A549 treated with RU486 at 1 μM for 4 hours (cell line): ENCODE measurements around the gene LIPA. TPM values are rescaled to one million over a fixed set of nuclear protein-coding genes. Genes with fewer than 3 reads are reported as not detected.

Experiments
- total RNA-seq: library from RNA; stranded (reverse); fragments of 200-300 nt; extraction: Qiagen RNA extraction; gene quantifications from 5 replicates; pipeline ENCODE4 v1.2.3, GENCODE V29; 2022; ENCODE audit warnings: low read depth

LIPA gene
- total RNA-seq = 36.2 to 54.7 TPM (median 47.8 TPM) in 5 replicates

DNA sequence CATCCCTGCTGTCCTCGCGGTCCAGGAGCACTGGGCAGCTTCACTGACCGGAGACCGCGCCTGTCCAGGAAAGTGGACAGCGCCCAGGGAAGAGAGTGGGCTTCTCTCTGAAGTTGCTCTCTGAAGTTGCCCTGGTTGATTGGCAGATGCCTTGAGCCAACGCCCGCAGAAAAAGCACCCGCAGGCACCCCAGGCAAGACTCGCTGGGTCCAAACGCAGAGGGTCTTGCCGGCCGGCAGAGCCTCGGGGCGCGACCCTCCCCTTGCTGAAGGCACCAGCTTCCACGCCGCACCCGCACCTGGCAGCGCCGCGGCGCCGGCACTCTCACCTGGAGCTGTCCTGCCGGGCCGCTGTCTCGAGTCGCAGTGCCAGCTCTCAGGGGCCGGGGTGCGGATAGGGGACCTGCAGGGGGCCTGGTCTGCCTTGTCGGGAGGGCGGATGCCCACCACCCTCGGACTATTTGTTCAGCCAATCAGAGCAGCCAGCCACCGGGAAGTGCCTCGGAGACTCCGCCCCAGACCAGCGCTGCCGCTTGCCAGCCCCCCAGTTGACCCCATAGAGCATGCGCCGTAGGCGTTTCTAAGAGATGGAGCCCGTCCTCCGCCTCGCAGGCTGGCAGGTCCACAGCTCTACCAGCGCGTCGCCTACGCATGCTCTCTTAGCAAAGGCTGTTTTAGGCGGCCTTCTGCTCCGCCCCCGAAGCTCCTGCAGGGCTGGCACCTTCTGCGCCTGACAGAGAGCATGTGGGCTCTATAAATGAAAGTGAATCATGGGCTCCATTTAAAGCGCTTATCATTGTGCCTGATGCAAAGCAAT, at the start of gene LIPA:
LIPA (minus strand) TSS at position 367 of the 816 bp plus-strand sequence. CDS start 4,127 bp downstream, outside the sequence.

GRCh38 chr10:89207181-89207800, 44.3 kb downstream of the LIPA start, which contains the start of gene CH25H:
Gene CH25H (minus strand): TSS chr10:89207317. CDS start chr10:89207292, 25 bp downstream.

Other genes with a start within 250 kb of the LIPA start
- 0.09 to 0.13 TPM in 2 of 5 replicates, not detected in the others for gene CH25H, start 44.5 kb downstream of the LIPA start, total RNA-seq
- 2.5 to 4.8 TPM (median 3.6 TPM) in 5 replicates for gene IFIT2, start 50.3 kb upstream of the LIPA start, total RNA-seq
- gene IFIT3, start 76.2 kb upstream of the LIPA start, total RNA-seq = 4.9 to 8.8 TPM (median 6.9 TPM) in 5 replicates
- gene IFIT1B, start 126.3 kb upstream of the LIPA start, total RNA-seq = not detected in 5 replicates
- 4.3 to 7.0 TPM (median 5.3 TPM) in 5 replicates for gene IFIT1, start 140.8 kb upstream of the LIPA start, total RNA-seq
- gene IFIT5, start 162.8 kb upstream of the LIPA start, total RNA-seq = 6.0 to 11.3 TPM (median 8.4 TPM) in 5 replicates